Loucy (cell line): ENCODE measurements around the gene NKTR.

Source experiments
- H2AFZ ChIP-seq: fragments of 200-600 bp; sonication (generic); 2 replicates; pipeline ENCODE4 v1.6.0; 2016; ENCODE audit warnings: antibody characterized with exemption, mild to moderate bottlenecking, low read length, moderate library complexity
- H3F3A ChIP-seq: fragments of 200-600 bp; 2 replicates; pipeline ENCODE4 v1.6.0; 2016; ENCODE audit warnings: antibody characterized with exemption, low read depth, mild to moderate bottlenecking
- H3K27me3 ChIP-seq: fragments of 200-600 bp; sonication (generic); 2 replicates; pipeline ENCODE4 v1.6.1; 2014; ENCODE audit warnings: low read length, mild to moderate bottlenecking; ENCODE audit not compliant: insufficient read depth, poor library complexity, severe bottlenecking
- H3K36me3 ChIP-seq: fragments of 200-600 bp; sonication (generic); 2 replicates; pipeline ENCODE4 v1.6.1; 2016; ENCODE audit warnings: low read length; ENCODE audit not compliant: insufficient read depth
- H3K4me1 ChIP-seq: fragments of 200-600 bp; sonication (generic); 2 replicates; pipeline ENCODE4 v1.5.1; 2014; ENCODE audit warnings: low read length, mild to moderate bottlenecking; ENCODE audit not compliant: insufficient read depth, poor library complexity, severe bottlenecking
- H3K4me2 ChIP-seq: fragments of 200-600 bp; sonication (generic); 2 replicates; pipeline ENCODE4 v1.6.0; 2014; ENCODE audit warnings: antibody characterized with exemption, low read length, low read depth, mild to moderate bottlenecking; ENCODE audit not compliant: poor library complexity, severe bottlenecking
- H3K4me3 ChIP-seq: fragments of 200-600 bp; sonication (generic); 2 replicates; pipeline ENCODE4 v1.5.1; 2014; ENCODE audit warnings: low read length, mild to moderate bottlenecking, mixed read lengths; ENCODE audit not compliant: poor library complexity, severe bottlenecking
- H3K79me2 ChIP-seq: fragments of 200-600 bp; sonication (generic); 2 replicates; pipeline ENCODE4 v1.6.1; 2014; ENCODE audit warnings: low read length; ENCODE audit not compliant: insufficient read depth
- H3K9ac ChIP-seq: fragments of 200-600 bp; sonication (generic); 2 replicates; pipeline ENCODE4 v1.6.0; 2014; ENCODE audit warnings: mild to moderate bottlenecking, low read depth, low read length, moderate library complexity; ENCODE audit not compliant: poor library complexity, severe bottlenecking
- H3K9me2 ChIP-seq: fragments of 200-600 bp; sonication (generic); replicated peaks from 2 replicates; pipeline ENCODE4 v1.6.1; 2016; ENCODE audit warnings: low read depth, low read length, mixed read lengths
- H3K9me3 ChIP-seq: fragments of 200-600 bp; sonication (generic); 2 replicates; pipeline ENCODE4 v1.6.1; 2014; ENCODE audit warnings: mild to moderate bottlenecking, antibody characterized with exemption, low read length, low read depth; ENCODE audit not compliant: insufficient read depth
- H4K20me1 ChIP-seq: fragments of 200-600 bp; sonication (generic); 2 replicates; pipeline ENCODE4 v1.6.0; 2014; ENCODE audit warnings: antibody characterized with exemption, low read length, mild to moderate bottlenecking; ENCODE audit not compliant: insufficient read depth, poor library complexity, severe bottlenecking
- CTCF ChIP-seq: fragments of 200-600 bp; sonication (generic); conservative IDR thresholded peaks from 2 replicates; pipeline ENCODE4 v1.5.1; 2014; ENCODE audit warnings: mild to moderate bottlenecking, antibody characterized with exemption, low read length
- EZH2phosphoT487 ChIP-seq: fragments of 200-600 bp; IDR thresholded peaks from 2 replicates; pipeline ENCODE4 v1.6.1; 2018; ENCODE audit warnings: antibody characterized with exemption, mild to moderate bottlenecking, moderate library complexity, borderline replicate concordance

NKTR gene

GRCh38 chr3:42612217-42612616 lies 11.7 kb downstream of the NKTR start:
- Histone ChIP-seq H2AFZ (no peak overlapping the region), H3K27me3 (no peaks in the 10 kb centered on the region), H3K36me3 (peaks cover 7% of the 10 kb centered on the region; the same call in 1 of the 2 replicates), H3K4me3 (no peak overlapping the region), H3K4me1 (peaks cover 31% of the 10 kb centered on the region), H3F3A (no peaks in the 10 kb centered on the region), H3K79me2 (peaks cover 98% of the 10 kb centered on the region), H4K20me1 (peaks cover 92% of the 10 kb centered on the region), H3K9ac (no peak overlapping the region), H3K9me2 (no peaks in the 10 kb centered on the region), H3K9me3 (no peaks in the 10 kb centered on the region), H3K4me2 (no peak overlapping the region)
- no peak for TF ChIP-seq CTCF
- no peak for TF ChIP-seq EZH2phosphoT487

GRCh38 chr3:42612928-42613327 lies 12.4 kb downstream of the NKTR start:
- H3F3A ChIP-seq, result no peaks in the 10 kb centered on the region
- TF ChIP-seq EZH2phosphoT487 (no peak), CTCF (no peak)
- no peak overlapping the region for H2AFZ ChIP-seq
- H3K9ac ChIP-seq, result no peak overlapping the region
- H3K4me1 ChIP-seq, result peaks cover 31% of the 10 kb centered on the region
- H3K4me2 ChIP-seq, result no peak overlapping the region
- H3K36me3 ChIP-seq, result peaks cover 12% of the 10 kb centered on the region; the same call in 1 of the 2 replicates
- no peaks in the 10 kb centered on the region for H3K27me3 ChIP-seq
- no peaks in the 10 kb centered on the region for H3K9me3 ChIP-seq
- H3K79me2 ChIP-seq, result peaks cover 97% of the 10 kb centered on the region
- H4K20me1 ChIP-seq, result peaks cover 90% of the 10 kb centered on the region
- no peaks in the 10 kb centered on the region for H3K9me2 ChIP-seq
- H3K4me3 ChIP-seq, result no peak overlapping the region

GRCh38 chr3:42613462-42613861 lies 13.0 kb downstream of the NKTR start:
- TF ChIP-seq EZH2phosphoT487, result no peak
- TF ChIP-seq CTCF, result peak; percentile 80
- H3K4me1 ChIP-seq, result peaks cover 28% of the 10 kb centered on the region
- no peak overlapping the region for H3K4me3 ChIP-seq
- no peaks in the 10 kb centered on the region for H3K9me3 ChIP-seq
- H3K9me2 ChIP-seq, result no peaks in the 10 kb centered on the region
- H3K4me2 ChIP-seq, result no peak overlapping the region
- H3K9ac ChIP-seq, result no peak overlapping the region
- H4K20me1 ChIP-seq, result peaks cover 85% of the 10 kb centered on the region
- peaks cover 93% of the 10 kb centered on the region for H3K79me2 ChIP-seq
- no peaks in the 10 kb centered on the region for H3K27me3 ChIP-seq
- H3K36me3 ChIP-seq, result peaks cover 10% of the 10 kb centered on the region; the same call in 1 of the 2 replicates
- no peaks in the 10 kb centered on the region for H3F3A ChIP-seq
- H2AFZ ChIP-seq, result no peak overlapping the region
